HG03095 (cell line): ENCODE data around the gene SCN5A.

Experiments
- ATAC-seq: cut with Tn5 transposase; IDR thresholded peaks from one replicate; pipeline ENCODE4 v1.9.1; 2021; ENCODE audit warnings: moderate library complexity; ENCODE audit not compliant: unreplicated experiment

Gene SCN5A

GRCh38 chr3:38648024-38648658 lies 1.3 kb downstream of the SCN5A start:
- ATAC-seq, result no peak

GRCh38 chr3:38647217-38647970 lies 2.1 kb downstream of the SCN5A start:
- ATAC-seq, result no peak

- ATAC-seq, result no peak
Measured at GRCh38 chr3:38646630-38647029, 2.9 kb downstream of the SCN5A start.

DNA sequence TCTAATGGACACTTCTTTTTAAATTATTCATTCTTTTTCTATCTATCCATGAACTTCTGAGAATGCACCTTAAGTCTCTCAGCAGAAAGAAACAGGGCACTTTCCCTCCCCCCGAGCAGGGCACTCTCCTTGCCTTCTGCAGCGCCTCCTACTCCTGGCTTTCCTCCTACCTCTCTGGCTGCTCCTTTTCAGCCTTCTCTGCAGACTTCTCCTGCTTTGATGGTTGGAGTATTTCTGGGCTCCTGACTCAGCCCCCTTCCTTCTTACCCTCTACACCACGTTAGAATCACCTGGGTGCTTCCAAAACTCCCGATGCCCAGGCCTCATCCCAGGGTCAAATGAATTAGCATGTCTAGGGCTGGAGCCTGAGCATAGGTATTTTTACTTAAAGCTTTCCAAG lies 3.4 kb downstream of the SCN5A start:
- no peak for ATAC-seq

DNA sequence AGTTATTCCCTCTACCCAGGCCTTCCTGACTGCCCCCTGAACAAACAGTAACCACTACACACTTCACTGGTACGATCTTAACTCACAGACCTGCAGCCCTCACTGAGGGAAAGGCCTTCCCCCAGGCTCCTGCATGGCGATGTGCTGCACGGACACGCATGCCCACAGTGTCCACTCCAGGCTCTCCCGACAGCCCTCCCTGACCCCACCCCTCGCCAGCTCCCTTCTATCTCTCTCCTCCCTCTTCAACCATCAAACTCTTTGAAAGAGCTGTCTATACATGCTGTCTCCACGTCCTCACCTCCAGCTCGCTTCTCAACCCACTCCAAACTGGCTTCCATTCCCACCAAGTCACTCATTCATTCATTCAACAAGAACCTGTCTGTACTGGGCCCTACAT lies 3.9 kb downstream of the SCN5A start:
- no peak for ATAC-seq

DNA sequence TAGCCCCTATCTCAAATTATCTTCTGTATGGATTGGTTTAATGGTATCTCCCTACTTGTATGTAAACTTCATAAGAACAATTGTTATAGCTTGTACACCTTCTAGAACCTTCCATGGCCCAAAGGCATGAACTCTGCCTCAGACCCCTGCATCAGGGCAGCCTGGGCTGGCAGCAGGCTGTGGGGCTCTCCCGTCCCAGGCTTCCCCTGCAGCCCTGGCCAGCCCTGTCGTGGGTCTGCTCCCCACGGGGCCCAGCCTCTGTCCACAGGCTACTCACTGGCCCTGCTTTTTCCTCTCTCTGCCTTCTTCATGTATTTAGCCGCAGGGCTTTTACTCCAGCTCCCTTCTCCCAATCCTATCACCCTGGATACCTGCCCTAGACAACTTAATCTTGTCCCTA lies 4.4 kb downstream of the SCN5A start:
- ATAC-seq, result no peak

DNA sequence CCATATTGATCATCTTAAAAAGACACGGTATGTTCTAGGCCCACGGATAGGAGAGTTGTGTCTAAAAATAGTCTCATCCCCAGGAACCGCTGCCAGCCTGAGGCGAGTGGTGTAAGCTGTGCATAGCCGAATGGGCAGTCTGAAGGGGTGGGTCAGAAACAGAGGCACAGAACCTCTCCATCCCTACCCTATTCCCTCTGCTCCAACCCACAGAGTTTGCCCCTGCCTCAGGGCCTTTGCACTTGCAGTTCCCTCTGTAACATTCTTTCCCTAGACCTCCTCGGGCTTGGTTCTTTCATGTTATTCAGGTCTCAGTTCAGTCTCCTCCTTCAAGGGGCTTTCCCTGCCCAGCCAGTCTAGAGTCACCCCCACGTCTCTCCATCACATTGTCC lies 4.8 kb downstream of the SCN5A start:
- no peak for ATAC-seq

- ATAC-seq, result no peak
Measured at GRCh38 chr3:38644016-38644661, 5.3 kb downstream of the SCN5A start.

GRCh38 chr3:38643592-38643991 lies 5.9 kb downstream of the SCN5A start:
- no peak for ATAC-seq

- no peak for ATAC-seq
Measured at GRCh38 chr3:38643090-38643489, 6.4 kb downstream of the SCN5A start.

GRCh38 chr3:38641461-38642110 lies 7.9 kb downstream of the SCN5A start:
- ATAC-seq, result no peak

DNA sequence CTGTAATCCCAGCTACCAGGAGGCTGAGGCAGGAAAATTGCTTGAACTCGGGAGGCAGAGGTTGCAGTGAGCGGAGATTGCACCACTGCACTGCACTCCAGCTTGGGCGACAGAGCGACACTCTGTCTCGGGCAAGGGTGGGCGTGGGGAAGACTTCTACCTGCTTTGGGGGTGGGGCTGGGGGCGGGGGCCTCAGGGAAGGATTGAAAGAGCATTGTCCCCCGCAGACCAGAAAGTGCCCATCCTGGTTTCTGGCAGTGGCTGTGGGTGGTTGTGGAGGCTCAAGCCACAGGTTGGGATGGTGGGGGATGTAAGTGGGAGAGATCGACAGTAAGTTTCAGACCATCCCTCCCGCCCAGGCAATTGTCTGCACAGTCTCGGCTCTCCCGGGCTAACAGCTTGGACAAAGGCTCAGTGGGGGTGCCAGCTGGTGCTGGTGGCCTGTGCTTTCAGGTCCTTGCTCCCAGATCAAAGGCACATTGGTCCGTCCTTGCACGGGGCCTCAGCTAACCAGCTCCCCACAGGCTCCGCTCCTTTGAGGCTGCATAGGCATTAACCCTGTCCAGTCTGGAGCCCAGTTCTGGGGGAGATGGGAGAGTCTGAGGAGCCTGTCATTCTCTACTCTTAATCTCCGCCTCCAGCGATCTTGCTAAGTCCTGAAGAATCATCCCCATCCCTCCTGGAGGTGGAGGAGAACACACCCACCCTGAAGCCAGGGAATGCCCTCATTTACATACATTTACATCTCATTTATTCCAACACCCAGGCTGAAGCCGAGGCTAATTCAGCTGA lies 8.6 kb downstream of the SCN5A start:
- no peak for ATAC-seq

DNA sequence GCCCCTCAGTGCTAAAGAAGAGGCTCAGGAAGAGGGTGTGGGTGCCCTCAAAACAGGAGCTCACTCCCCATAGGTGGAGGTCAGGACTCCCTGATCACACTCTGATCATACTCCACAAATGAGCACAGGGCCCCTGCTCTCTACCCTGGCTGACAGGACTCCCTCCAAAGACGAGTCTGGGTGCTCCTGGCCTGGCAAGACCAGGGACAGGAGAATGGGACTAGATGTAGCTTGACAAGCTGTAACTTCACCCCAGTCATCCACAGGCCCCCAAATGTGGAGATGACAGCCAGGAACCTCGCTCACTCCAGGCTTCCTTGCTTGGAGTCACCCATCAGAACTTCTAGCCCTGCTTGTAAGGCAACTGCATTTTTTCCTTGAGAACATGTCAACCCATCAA lies 11.1 kb downstream of the SCN5A start:
- no peak for ATAC-seq

GRCh38 chr3:38637906-38638305 lies 11.6 kb downstream of the SCN5A start:
- no peak for ATAC-seq

GRCh38 chr3:38636881-38637280 lies 12.6 kb downstream of the SCN5A start:
- no peak for ATAC-seq

GRCh38 chr3:38636464-38636863 lies 13.0 kb downstream of the SCN5A start:
- no peak for ATAC-seq

DNA sequence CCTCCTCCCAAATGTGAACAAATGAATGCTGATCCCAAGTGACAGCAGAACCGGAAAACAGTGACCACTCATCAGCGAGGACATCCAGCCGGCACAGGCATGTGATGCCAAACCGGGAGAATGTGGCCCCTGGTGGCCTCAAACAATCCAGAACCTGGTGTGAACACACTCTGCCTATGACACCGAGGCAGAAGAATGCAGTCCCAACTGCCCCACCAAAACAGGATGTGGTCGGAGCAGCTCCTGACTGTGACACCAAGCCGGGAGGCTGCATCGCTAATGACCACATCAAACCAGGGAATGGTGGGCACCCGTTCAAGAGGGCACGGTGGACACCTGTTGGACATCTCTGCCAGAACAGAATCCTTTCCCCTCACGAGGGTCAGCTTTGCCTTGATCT lies 15.4 kb downstream of the SCN5A start:
- ATAC-seq, result no peak

GRCh38 chr3:38632989-38633388 lies 16.5 kb downstream of the SCN5A start:
- ATAC-seq, result no peak

DNA sequence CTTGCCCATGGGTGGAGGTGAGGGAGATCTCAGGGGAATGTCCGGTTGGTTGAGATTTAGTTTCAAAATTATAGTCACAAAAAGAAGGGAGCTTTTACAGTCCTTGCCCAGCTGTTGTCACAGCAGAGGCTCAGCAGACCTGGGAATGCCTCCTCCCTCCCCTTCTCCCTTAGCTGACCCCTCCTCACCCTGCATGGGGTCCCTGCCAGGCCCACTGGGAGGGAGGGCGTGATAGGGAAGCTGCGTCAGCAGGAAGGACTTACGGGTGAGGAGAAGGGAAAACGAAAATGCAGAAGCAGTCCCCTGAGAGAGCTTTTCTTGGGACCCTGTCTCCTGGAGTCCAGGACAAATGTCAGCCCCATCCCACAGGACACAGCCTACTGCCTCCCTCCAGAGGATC lies 18.9 kb downstream of the SCN5A start:
- ATAC-seq, result no peak

- no peak for ATAC-seq
Measured at GRCh38 chr3:38630070-38630469, 19.4 kb downstream of the SCN5A start.

GRCh38 chr3:38628835-38629234 lies 20.7 kb downstream of the SCN5A start:
- ATAC-seq, result no peak
